SJSA1 (cell line): ENCODE data around the gene TINAGL1. TPM values are rescaled to one million over a fixed set of nuclear protein-coding genes. Genes with fewer than 3 reads are reported as not detected.

Source experiments
- DNase-seq, 2 experiments: peaks; one replicate each; pipeline ENCODE4 v3.0.0-alpha.2; 2015 to 2020; ENCODE audit warnings: low spot score in 2 of 2, low read depth in 1 of 2
- H3K27ac ChIP-seq: fragments of 250-450 bp; sonication (Bioruptor Pico); 2 replicates; pipeline ENCODE4 v1.5.1; 2020; ENCODE audit warnings: mild to moderate bottlenecking, moderate library complexity
- H3K27me3 ChIP-seq: fragments of 250-450 bp; sonication (Bioruptor Pico); replicated peaks from 2 replicates; pipeline ENCODE4 v1.5.1; 2020; ENCODE audit warnings: mild to moderate bottlenecking, moderate library complexity
- H3K36me3 ChIP-seq: fragments of 250-450 bp; sonication (Bioruptor Pico); 2 replicates; pipeline ENCODE4 v1.5.1; 2020; ENCODE audit warnings: mild to moderate bottlenecking
- H3K4me1 ChIP-seq: fragments of 250-450 bp; sonication (Bioruptor Pico); replicated peaks from 2 replicates; pipeline ENCODE4 v1.6.1; 2021; ENCODE audit warnings: mild to moderate bottlenecking
- H3K4me3 ChIP-seq: fragments of 250-450 bp; sonication (Bioruptor Pico); 2 replicates; pipeline ENCODE4 v1.5.1; 2020; ENCODE audit warnings: mild to moderate bottlenecking
- H3K9me3 ChIP-seq: fragments of 250-450 bp; sonication (Bioruptor Pico); replicated peaks from 2 replicates; pipeline ENCODE4 v1.5.1; 2020; ENCODE audit warnings: mild to moderate bottlenecking
- total RNA-seq: library from RNA; depleted of rRNA; stranded (reverse); fragments of >200 nt; shearing (Covaris generic); gene quantifications from 2 replicates; pipeline ENCODE4 v1.2.3, GENCODE V29; 2014; rRNA removed

Gene TINAGL1
- total RNA-seq, 1 experiment from 2014 or later: 14.9 TPM

GRCh38 chr1:31627301-31627929, 51.1 kb downstream of the TINAGL1 start:
- DNase-seq: no peak
- H3K27me3 ChIP-seq: no peaks in the 10 kb centered on the region
- no peaks in the 10 kb centered on the region for H3K9me3 ChIP-seq
- H3K36me3 ChIP-seq: peaks cover 44% of the 10 kb centered on the region
- H3K27ac ChIP-seq: no peak overlapping the region
- H3K4me1 ChIP-seq: peaks cover 18% of the 10 kb centered on the region
- H3K4me3 ChIP-seq: no peak overlapping the region

- H3K9me3 ChIP-seq: no peaks in the 10 kb centered on the region
- H3K4me3 ChIP-seq: no peak overlapping the region
- no peaks in the 10 kb centered on the region for H3K27me3 ChIP-seq
- no peak overlapping the region for H3K27ac ChIP-seq
- peaks cover 51% of the 10 kb centered on the region for H3K36me3 ChIP-seq
- peaks cover 18% of the 10 kb centered on the region for H3K4me1 ChIP-seq
- DNase-seq: no peak
Measured at GRCh38 chr1:31627930-31628559, 51.7 kb downstream of the TINAGL1 start.

GRCh38 chr1:31628931-31629556, 52.7 kb downstream of the TINAGL1 start:
- peaks cover 58% of the 10 kb centered on the region for H3K36me3 ChIP-seq
- no peak overlapping the region for H3K27ac ChIP-seq
- H3K27me3 ChIP-seq: no peaks in the 10 kb centered on the region
- DNase-seq: no peak
- H3K4me1 ChIP-seq: peaks cover 18% of the 10 kb centered on the region
- H3K4me3 ChIP-seq: no peak overlapping the region
- H3K9me3 ChIP-seq: no peaks in the 10 kb centered on the region

- DNase-seq: no peak
- Histone ChIP-seq H3K36me3 (peaks cover 67% of the 10 kb centered on the region), H3K4me1 (no peaks in the 10 kb centered on the region), H3K27me3 (no peaks in the 10 kb centered on the region), H3K9me3 (no peaks in the 10 kb centered on the region), H3K27ac (no peak overlapping the region), H3K4me3 (no peak overlapping the region)
Measured at GRCh38 chr1:31632649-31633048, 56.3 kb downstream of the TINAGL1 start.

GRCh38 chr1:31633117-31633516, 56.8 kb downstream of the TINAGL1 start:
- Histone ChIP-seq H3K4me3 (no peak overlapping the region), H3K27me3 (no peaks in the 10 kb centered on the region), H3K27ac (no peak overlapping the region), H3K4me1 (no peaks in the 10 kb centered on the region), H3K36me3 (peaks cover 63% of the 10 kb centered on the region), H3K9me3 (no peaks in the 10 kb centered on the region)
- no peak for DNase-seq

Other genes with a start within 250 kb of the TINAGL1 start
- 0.24 TPM in 1 of 2 replicates, not detected in the other for gene FABP3, start 203.4 kb upstream of the TINAGL1 start, total RNA-seq
- 10.4 and 16.6 TPM in 2 replicates for gene SERINC2, start 163.3 kb upstream of the TINAGL1 start, total RNA-seq
- not detected in 2 replicates for gene HCRTR1, start 41.2 kb downstream of the TINAGL1 start, total RNA-seq
- gene PEF1, start 68.4 kb downstream of the TINAGL1 start, total RNA-seq: 68.6 and 76.2 TPM in 2 replicates
- 365 and 404 TPM in 2 replicates for gene COL16A1, start 127.5 kb downstream of the TINAGL1 start, total RNA-seq
- 15.4 and 15.8 TPM in 2 replicates for gene ADGRB2, start 187.8 kb downstream of the TINAGL1 start, total RNA-seq
- gene SPOCD1, start 239.5 kb downstream of the TINAGL1 start, total RNA-seq: 40.3 and 64.0 TPM in 2 replicates